ENCODE results near the gene LTBP3.
"Not testable (repeated sequence)": the region's sequence is repeated elsewhere in the genome, so short reads cannot be mapped to it uniquely, and the experiment has no call there.

DNA sequence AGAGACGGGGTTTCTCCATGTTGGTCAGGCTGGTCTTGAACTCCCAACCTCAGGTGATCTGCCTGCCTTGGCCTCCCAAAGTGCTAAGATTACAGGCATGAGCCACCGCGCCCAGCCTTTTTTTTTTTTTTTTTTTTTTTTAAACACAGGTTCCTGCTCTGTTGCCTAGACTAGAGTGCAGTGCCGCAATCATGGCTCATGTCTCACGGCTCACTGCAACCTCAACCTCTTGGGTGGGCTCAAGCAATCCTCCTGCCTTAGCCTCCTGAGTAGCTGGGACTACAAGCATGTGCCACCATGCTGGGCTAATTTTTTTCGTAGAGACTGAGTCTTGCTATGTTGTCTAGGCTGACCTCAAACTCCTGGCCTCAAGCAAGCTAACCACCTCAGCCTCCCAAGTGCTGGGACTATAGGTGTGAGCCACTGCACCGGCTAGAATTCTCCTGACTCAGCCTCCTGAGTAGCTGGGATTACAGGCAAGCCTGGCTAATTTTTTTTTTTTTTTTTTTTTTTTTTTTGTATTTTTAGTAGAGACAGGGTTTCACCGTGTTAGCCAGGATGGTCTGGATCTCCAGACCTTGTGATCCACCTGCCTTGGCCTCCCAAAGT lies 39.1 kb downstream of the LTBP3 start:
- TF ChIP-seq, protein P1, sequence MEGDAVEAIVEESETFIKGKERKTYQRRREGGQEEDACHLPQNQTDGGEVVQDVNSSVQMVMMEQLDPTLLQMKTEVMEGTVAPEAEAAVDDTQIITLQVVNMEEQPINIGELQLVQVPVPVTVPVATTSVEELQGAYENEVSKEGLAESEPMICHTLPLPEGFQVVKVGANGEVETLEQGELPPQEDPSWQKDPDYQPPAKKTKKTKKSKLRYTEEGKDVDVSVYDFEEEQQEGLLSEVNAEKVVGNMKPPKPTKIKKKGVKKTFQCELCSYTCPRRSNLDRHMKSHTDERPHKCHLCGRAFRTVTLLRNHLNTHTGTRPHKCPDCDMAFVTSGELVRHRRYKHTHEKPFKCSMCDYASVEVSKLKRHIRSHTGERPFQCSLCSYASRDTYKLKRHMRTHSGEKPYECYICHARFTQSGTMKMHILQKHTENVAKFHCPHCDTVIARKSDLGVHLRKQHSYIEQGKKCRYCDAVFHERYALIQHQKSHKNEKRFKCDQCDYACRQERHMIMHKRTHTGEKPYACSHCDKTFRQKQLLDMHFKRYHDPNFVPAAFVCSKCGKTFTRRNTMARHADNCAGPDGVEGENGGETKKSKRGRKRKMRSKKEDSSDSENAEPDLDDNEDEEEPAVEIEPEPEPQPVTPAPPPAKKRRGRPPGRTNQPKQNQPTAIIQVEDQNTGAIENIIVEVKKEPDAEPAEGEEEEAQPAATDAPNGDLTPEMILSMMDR (IDR thresholded peaks at IDR 0.05 in 2 of 3, conservative IDR thresholded peaks at IDR 0.05 in 1 of 3; ENCODE audit: borderline replicate concordance in 1 of 3, insufficient read depth in 1 of 3, low read depth in 2 of 3, low read length in 2 of 3), result not testable (repeated sequence)
- not testable (repeated sequence) for TF ChIP-seq ZFX (IDR thresholded peaks at IDR 0.05); EZH2phosphoT487 (IDR thresholded peaks at IDR 0.05; ENCODE audit: borderline replicate concordance); POLR2A (IDR thresholded peaks at IDR 0.05; ENCODE audit: borderline replicate concordance, extremely low read depth, insufficient read depth, insufficient read length); EZH2 (IDR thresholded peaks at IDR 0.05); POLR2AphosphoS5 (IDR thresholded peaks at IDR 0.05; ENCODE audit: low read depth, low read length); SIN3A (IDR thresholded peaks at IDR 0.05; ENCODE audit: low read depth); SP1 (IDR thresholded peaks at IDR 0.05; ENCODE audit: low read depth); EGR1 (IDR thresholded peaks at IDR 0.05; ENCODE audit: low read depth); RAD21 (IDR thresholded peaks at IDR 0.05; ENCODE audit: low read depth); YY1 (IDR thresholded peaks at IDR 0.05; ENCODE audit: extremely low read depth, insufficient replicate concordance, low read depth, low read length)
- TF ChIP-seq, protein P2, sequence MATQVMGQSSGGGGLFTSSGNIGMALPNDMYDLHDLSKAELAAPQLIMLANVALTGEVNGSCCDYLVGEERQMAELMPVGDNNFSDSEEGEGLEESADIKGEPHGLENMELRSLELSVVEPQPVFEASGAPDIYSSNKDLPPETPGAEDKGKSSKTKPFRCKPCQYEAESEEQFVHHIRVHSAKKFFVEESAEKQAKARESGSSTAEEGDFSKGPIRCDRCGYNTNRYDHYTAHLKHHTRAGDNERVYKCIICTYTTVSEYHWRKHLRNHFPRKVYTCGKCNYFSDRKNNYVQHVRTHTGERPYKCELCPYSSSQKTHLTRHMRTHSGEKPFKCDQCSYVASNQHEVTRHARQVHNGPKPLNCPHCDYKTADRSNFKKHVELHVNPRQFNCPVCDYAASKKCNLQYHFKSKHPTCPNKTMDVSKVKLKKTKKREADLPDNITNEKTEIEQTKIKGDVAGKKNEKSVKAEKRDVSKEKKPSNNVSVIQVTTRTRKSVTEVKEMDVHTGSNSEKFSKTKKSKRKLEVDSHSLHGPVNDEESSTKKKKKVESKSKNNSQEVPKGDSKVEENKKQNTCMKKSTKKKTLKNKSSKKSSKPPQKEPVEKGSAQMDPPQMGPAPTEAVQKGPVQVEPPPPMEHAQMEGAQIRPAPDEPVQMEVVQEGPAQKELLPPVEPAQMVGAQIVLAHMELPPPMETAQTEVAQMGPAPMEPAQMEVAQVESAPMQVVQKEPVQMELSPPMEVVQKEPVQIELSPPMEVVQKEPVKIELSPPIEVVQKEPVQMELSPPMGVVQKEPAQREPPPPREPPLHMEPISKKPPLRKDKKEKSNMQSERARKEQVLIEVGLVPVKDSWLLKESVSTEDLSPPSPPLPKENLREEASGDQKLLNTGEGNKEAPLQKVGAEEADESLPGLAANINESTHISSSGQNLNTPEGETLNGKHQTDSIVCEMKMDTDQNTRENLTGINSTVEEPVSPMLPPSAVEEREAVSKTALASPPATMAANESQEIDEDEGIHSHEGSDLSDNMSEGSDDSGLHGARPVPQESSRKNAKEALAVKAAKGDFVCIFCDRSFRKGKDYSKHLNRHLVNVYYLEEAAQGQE (IDR thresholded peaks at IDR 0.05; ENCODE audit: low read depth), result not testable (repeated sequence)
- TF ChIP-seq, protein P3, sequence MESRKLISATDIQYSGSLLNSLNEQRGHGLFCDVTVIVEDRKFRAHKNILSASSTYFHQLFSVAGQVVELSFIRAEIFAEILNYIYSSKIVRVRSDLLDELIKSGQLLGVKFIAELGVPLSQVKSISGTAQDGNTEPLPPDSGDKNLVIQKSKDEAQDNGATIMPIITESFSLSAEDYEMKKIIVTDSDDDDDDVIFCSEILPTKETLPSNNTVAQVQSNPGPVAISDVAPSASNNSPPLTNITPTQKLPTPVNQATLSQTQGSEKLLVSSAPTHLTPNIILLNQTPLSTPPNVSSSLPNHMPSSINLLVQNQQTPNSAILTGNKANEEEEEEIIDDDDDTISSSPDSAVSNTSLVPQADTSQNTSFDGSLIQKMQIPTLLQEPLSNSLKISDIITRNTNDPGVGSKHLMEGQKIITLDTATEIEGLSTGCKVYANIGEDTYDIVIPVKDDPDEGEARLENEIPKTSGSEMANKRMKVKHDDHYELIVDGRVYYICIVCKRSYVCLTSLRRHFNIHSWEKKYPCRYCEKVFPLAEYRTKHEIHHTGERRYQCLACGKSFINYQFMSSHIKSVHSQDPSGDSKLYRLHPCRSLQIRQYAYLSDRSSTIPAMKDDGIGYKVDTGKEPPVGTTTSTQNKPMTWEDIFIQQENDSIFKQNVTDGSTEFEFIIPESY (IDR thresholded peaks at IDR 0.05; ENCODE audit: extremely low read depth, insufficient replicate concordance, low read length), result not testable (repeated sequence)

Measured in HCT116 (cell line).